ENCODE data around the gene LRIG1. TPM values are rescaled to one million over a fixed set of nuclear protein-coding genes. Genes with fewer than 3 reads are reported as not detected.

The LRIG1 gene
- total RNA-seq, 4 donors from 2014 or later = 48.6 to 58.6 (median 52.5) TPM

- Histone ChIP-seq H3K4me3 (no peak overlapping the region), H3K27ac (peak overlapping the region in 1 of 4 donors; percentile 13), H3K9me3 (no peaks in the 10 kb centered on the region), H3K4me1 (peaks cover 0 to 14% (median 7%) of the 10 kb centered on the region in 4 donors), H3K36me3 (peaks cover 0 to 63% (median 20%) of the 10 kb centered on the region in 3 donors), H3K27me3 (no peaks in the 10 kb centered on the region)
- 79 to 92% methylated on average over 5 of the region's 5 CpGs for WGBS, 2 donors
- no peak for DNase-seq (ENCODE audit: low spot score in 2 of 2)
- TF ChIP-seq POLR2A (IDR thresholded peaks at IDR 0.05) (no peak), EP300 (IDR thresholded peaks at IDR 0.05) (no peak), CTCF (IDR thresholded peaks at IDR 0.05) (no peak)
Observed at GRCh38 chr3:66377800-66378199, 123.0 kb downstream of the LRIG1 start.

GRCh38 chr3:66376568-66376967 is 124.3 kb downstream of the LRIG1 start:
- TF ChIP-seq CTCF (IDR thresholded peaks at IDR 0.05) = no peak
- no peak for TF ChIP-seq POLR2A (IDR thresholded peaks at IDR 0.05)
- TF ChIP-seq EP300 (IDR thresholded peaks at IDR 0.05) = peak in 1 of 2 donors; percentile 64
- WGBS, 2 donors = 28 to 42% methylated on average over 2 of the region's 2 CpGs
- Histone ChIP-seq H3K4me3 (no peak overlapping the region), H3K4me1 (peaks cover 0 to 14% (median 7%) of the 10 kb centered on the region in 4 donors), H3K9me3 (no peaks in the 10 kb centered on the region), H3K27ac (peak overlapping the region in 1 of 4 donors; percentile 57), H3K27me3 (no peaks in the 10 kb centered on the region), H3K36me3 (peaks cover 0 to 52% (median 18%) of the 10 kb centered on the region in 3 donors)
- DNase-seq (ENCODE audit: low spot score in 2 of 2) = peak in 1 of 2 donors; percentile 55

- TF ChIP-seq EP300 (IDR thresholded peaks at IDR 0.05) (no peak), CTCF (IDR thresholded peaks at IDR 0.05) (peak in 2 of 5 experiments; percentile 5 to 15)
- H3K4me3 ChIP-seq = no peak overlapping the region
Observed at GRCh38 chr3:66372681-66373350, 128.0 kb downstream of the LRIG1 start.

GRCh38 chr3:66371432-66371831 is 129.4 kb downstream of the LRIG1 start:
- H3K4me3 ChIP-seq = no peak overlapping the region
- TF ChIP-seq CTCF (IDR thresholded peaks at IDR 0.05) = no peak
- peaks cover 0 to 27% (median 0%) of the 10 kb centered on the region in 3 donors for H3K36me3 ChIP-seq
- H3K9me3 ChIP-seq = no peaks in the 10 kb centered on the region
- no peak for DNase-seq (ENCODE audit: low spot score in 2 of 2)
- H3K4me1 ChIP-seq = peaks cover 0 to 4% (median 1%) of the 10 kb centered on the region in 4 donors
- no peak overlapping the region for H3K27ac ChIP-seq
- no peaks in the 10 kb centered on the region for H3K27me3 ChIP-seq
- WGBS, 2 donors = 66 to 71% methylated on average over 7 of the region's 7 CpGs

More at GRCh38 chr3:66372681-66373350, 128.0 kb downstream of the LRIG1 start:
- no peaks in the 10 kb centered on the region for H3K27me3 ChIP-seq
- H3K9me3 ChIP-seq = no peaks in the 10 kb centered on the region
- DNase-seq (ENCODE audit: low spot score in 2 of 2) = no peak
- no peak overlapping the region for H3K27ac ChIP-seq
- 70 to 79% methylated on average over 18 of the region's 18 CpGs for WGBS, 2 donors
- peaks cover 0 to 31% (median 0%) of the 10 kb centered on the region in 3 donors for H3K36me3 ChIP-seq
- peaks cover 0 to 14% (median 7%) of the 10 kb centered on the region in 4 donors for H3K4me1 ChIP-seq

- no peaks in the 10 kb centered on the region for H3K4me1 ChIP-seq
- peaks cover 0 to 27% (median 0%) of the 10 kb centered on the region in 3 donors for H3K36me3 ChIP-seq
- no peak for TF ChIP-seq EP300 (IDR thresholded peaks at IDR 0.05)
- no peak for TF ChIP-seq CTCF (IDR thresholded peaks at IDR 0.05)
- TF ChIP-seq POLR2A (IDR thresholded peaks at IDR 0.05) = no peak
- 90 to 96% methylated on average over 7 of the region's 7 CpGs for WGBS, 2 donors
- no peak for DNase-seq (ENCODE audit: low spot score in 2 of 2)
- H3K9me3 ChIP-seq = no peaks in the 10 kb centered on the region
- H3K27me3 ChIP-seq = no peaks in the 10 kb centered on the region
- no peak overlapping the region for H3K27ac ChIP-seq
- H3K4me3 ChIP-seq = no peak overlapping the region
Observed at GRCh38 chr3:66370179-66370578, 130.6 kb downstream of the LRIG1 start.

All from tibial nerve (tissue), 4 donors.